Hippocampal formation (tissue), 2 donors: ENCODE results near the gene OR5D16.
"Not testable (repeated sequence)": the region's sequence is repeated elsewhere in the genome, so short reads cannot be mapped to it uniquely, and the experiment has no call there.

ENCODE experiments used
- DNase-seq, 2 donors: peaks; one replicate each; lab custom pipeline; 2025; lab: John Stamatoyannopoulos, UW

OR5D16 gene

GRCh38 chr11:55838452-55838851, at the start of gene OR5D16:
Gene OR5D16 (plus strand): TSS chr11:55838752. CDS start chr11:55838752, 0 bp downstream.
- DNase-seq = no peak

GRCh38 chr11:55791606-55792005, 46.9 kb upstream of the OR5D16 start:
- no peak for DNase-seq

- DNase-seq = no peak
Observed at GRCh38 chr11:55793321-55793720, 45.2 kb upstream of the OR5D16 start.

- DNase-seq = no peak
Observed at GRCh38 chr11:55795256-55795655, 43.3 kb upstream of the OR5D16 start, which contains the start of gene OR5D14. Gene OR5D14 (plus strand): TSS chr11:55795556. CDS start chr11:55795556, 0 bp downstream.

- DNase-seq = no peak
Observed at GRCh38 chr11:55806248-55806647, 32.3 kb upstream of the OR5D16 start.

GRCh38 chr11:55811067-55811466, 27.5 kb upstream of the OR5D16 start, which contains the start of gene OR5L1:
Gene OR5L1 (plus strand): TSS chr11:55811367. CDS start chr11:55811467, 100 bp downstream.
- no peak for DNase-seq

GRCh38 chr11:55819330-55819729, 19.2 kb upstream of the OR5D16 start, which contains the start of gene OR5D18:
Gene OR5D18 (plus strand): TSS chr11:55819630. CDS start chr11:55819630, 0 bp downstream.
- no peak for DNase-seq

- no peak for DNase-seq
Observed at GRCh38 chr11:55826919-55827318, 11.6 kb upstream of the OR5D16 start, which contains the start of gene OR5L2. Gene OR5L2 (plus strand): TSS chr11:55827219. CDS start chr11:55827219, 0 bp downstream.

GRCh38 chr11:55847453-55847852, 8.9 kb downstream of the OR5D16 start:
- DNase-seq = no peak

GRCh38 chr11:55849037-55849436, 10.5 kb downstream of the OR5D16 start:
- no peak for DNase-seq

GRCh38 chr11:55852141-55852540, 13.6 kb downstream of the OR5D16 start:
- no peak for DNase-seq

GRCh38 chr11:55854704-55855103, 16.2 kb downstream of the OR5D16 start:
- DNase-seq = no peak

- DNase-seq = not testable (repeated sequence)
Observed at GRCh38 chr11:55867354-55867753, 28.8 kb downstream of the OR5D16 start.

GRCh38 chr11:55872731-55873130, 34.2 kb downstream of the OR5D16 start:
- DNase-seq = not testable (repeated sequence)

GRCh38 chr11:55873146-55873545, 34.6 kb downstream of the OR5D16 start:
- not testable (repeated sequence) for DNase-seq

GRCh38 chr11:55882997-55883396, 44.4 kb downstream of the OR5D16 start, which contains the start of gene TRIM51:
Gene TRIM51 (plus strand): TSS chr11:55883297. CDS start chr11:55885429, 2,132 bp downstream.
- DNase-seq = not testable (repeated sequence)

- not testable (repeated sequence) for DNase-seq
Observed at GRCh38 chr11:55884995-55885394, 46.4 kb downstream of the OR5D16 start.

GRCh38 chr11:55885481-55885880, 46.9 kb downstream of the OR5D16 start:
- not testable (repeated sequence) for DNase-seq
